Panc1 (cell line): ENCODE measurements around the gene SMPX. TPM values are rescaled to one million over a fixed set of nuclear protein-coding genes. Genes with fewer than 3 reads are reported as not detected.

ENCODE experiments used
- ATAC-seq: fragments of 200-7000 bp; cut with Tn5 transposase; 2 replicates; pipeline ENCODE4 v1.9.1; 2020; ENCODE audit warnings: mild to moderate bottlenecking, moderate library complexity
- BruUV-seq: library from RNA; stranded (reverse); fragments of 400-500 nt; replicated peaks from 2 replicates; lab custom pipeline; 2021; lab: Mats Ljungman, UMichigan
- CTCF ChIA-PET: fragments of 300-600 bp; sonication (Branson Sonifier 250); formaldehyde crosslinking; loops from one replicate; lab custom pipeline; 2022; ENCODE audit warnings: antibody characterized with exemption; lab: Charles Lee
- POLR2A ChIA-PET: fragments of 300-600 bp; sonication (Branson Sonifier 250); formaldehyde crosslinking; loops from one replicate; lab custom pipeline; 2022; ENCODE audit warnings: antibody characterized with exemption; lab: Charles Lee
- DNase-seq: peaks from one replicate; pipeline ENCODE4 v3.0.0-alpha.2; 2010; ENCODE audit warnings: low read depth, low spot score
- H3K27ac ChIP-seq: 2 replicates; pipeline ENCODE4 v1.5.1; 2011; ENCODE audit warnings: mild to moderate bottlenecking, low read length, inconsistent platforms
- H3K27me3 ChIP-seq: fragments of 200-500 bp; sonication (Bioruptor generic); 2 replicates; pipeline ENCODE4 v1.6.0; 2014; ENCODE audit warnings: low read length, inconsistent platforms; ENCODE audit not compliant: control insufficient read depth, insufficient read depth
- H3K36me3 ChIP-seq: fragments of 200-500 bp; sonication (Bioruptor generic); 2 replicates; pipeline ENCODE4 v1.5.1; 2014; ENCODE audit warnings: inconsistent platforms, mild to moderate bottlenecking, low read length, moderate library complexity; ENCODE audit not compliant: control insufficient read depth, insufficient read depth
- H3K4me1 ChIP-seq: 2 replicates; pipeline ENCODE4 v1.5.1; 2011; ENCODE audit warnings: inconsistent platforms, mild to moderate bottlenecking, low read length, moderate library complexity; ENCODE audit not compliant: control insufficient read depth, insufficient read depth
- H3K4me3 ChIP-seq, 2 experiments: 2 replicates each; pipeline ENCODE4 v1.5.1; 2011 to 2012; ENCODE audit warnings: low read depth in 2 of 2, low read length in 2 of 2, mild to moderate bottlenecking in 2 of 2, inconsistent platforms in 1 of 2, moderate library complexity in 1 of 2
- H3K9me3 ChIP-seq: fragments of 200-500 bp; sonication (Bioruptor generic); 2 replicates; pipeline ENCODE4 v1.5.1; 2014; ENCODE audit warnings: low read depth, mild to moderate bottlenecking, inconsistent platforms, low read length, moderate library complexity; ENCODE audit not compliant: control insufficient read depth, insufficient read depth
- POLR2AphosphoS5 ChIP-seq: IDR thresholded peaks from 2 replicates; pipeline ENCODE4 v1.6.1; 2012; ENCODE audit warnings: mild to moderate bottlenecking, low read depth, low read length, moderate library complexity
- SIN3A ChIP-seq: IDR thresholded peaks from 2 replicates; pipeline ENCODE4 v1.6.1; 2012; ENCODE audit warnings: low read depth, mild to moderate bottlenecking, low read length, moderate library complexity, borderline replicate concordance; ENCODE audit not compliant: insufficient read depth
- TCF7L2 ChIP-seq: IDR thresholded peaks from 2 replicates; pipeline ENCODE4 v1.6.1; 2011; ENCODE audit warnings: mild to moderate bottlenecking, low read depth, low read length, inconsistent platforms
- in situ Hi-C: cut with HindIII; loops from 2 replicates; pipeline ENCODE4 v1.10.0; 2016; ENCODE audit warnings: low sequenced_read_pairs, low pct_unique_long_range_greater_than_20kb
- intact Hi-C: fragments of 100-400 bp; cut with micrococcal nuclease; formaldehyde crosslinking; loops from one replicate; pipeline ENCODE4 v1.10.0; 2022; ENCODE audit not compliant: unreplicated experiment
- total RNA-seq: library from RNA; stranded (reverse); gene quantifications from one replicate; pipeline ENCODE4 v1.2.1, GENCODE V29; 2021; ENCODE audit not compliant: unreplicated experiment
- TF ChIP-seq, protein P1 (sequence below), 2 experiments: IDR thresholded peaks; 2 replicates each; pipeline ENCODE4 v1.6.1; 2011 to 2012; ENCODE audit warnings: low read depth in 2 of 2, control low read depth in 1 of 2, low read length in 1 of 2, mild to moderate bottlenecking in 1 of 2, moderate library complexity in 1 of 2; ENCODE audit not compliant: insufficient read depth in 1 of 2
- TF ChIP-seq, protein P2 (sequence below): fragments of 450-650 bp; IDR thresholded peaks from 2 replicates; pipeline ENCODE4 v1.5.1; 2017; ENCODE audit warnings: mild to moderate bottlenecking

The SMPX gene
- total RNA-seq, 1 experiment from 2014 or later, result not detected

GRCh38 chrX:21666679-21667078, 91.2 kb downstream of the SMPX start:
- Histone ChIP-seq H3K9me3 (no peaks in the 10 kb centered on the region), H3K27me3 (no peaks in the 10 kb centered on the region), H3K36me3 (no peaks in the 10 kb centered on the region), H3K27ac (no peak overlapping the region), H3K4me1 (no peaks in the 10 kb centered on the region), H3K4me3 (no peak overlapping the region)
- ATAC-seq, result no peak
- DNase-seq, result no peak
- no TSS peak for BruUV-seq
- TF ChIP-seq TCF7L2 (no peak), SIN3A (no peak), POLR2AphosphoS5 (no peak)
- TF ChIP-seq, protein P1, sequence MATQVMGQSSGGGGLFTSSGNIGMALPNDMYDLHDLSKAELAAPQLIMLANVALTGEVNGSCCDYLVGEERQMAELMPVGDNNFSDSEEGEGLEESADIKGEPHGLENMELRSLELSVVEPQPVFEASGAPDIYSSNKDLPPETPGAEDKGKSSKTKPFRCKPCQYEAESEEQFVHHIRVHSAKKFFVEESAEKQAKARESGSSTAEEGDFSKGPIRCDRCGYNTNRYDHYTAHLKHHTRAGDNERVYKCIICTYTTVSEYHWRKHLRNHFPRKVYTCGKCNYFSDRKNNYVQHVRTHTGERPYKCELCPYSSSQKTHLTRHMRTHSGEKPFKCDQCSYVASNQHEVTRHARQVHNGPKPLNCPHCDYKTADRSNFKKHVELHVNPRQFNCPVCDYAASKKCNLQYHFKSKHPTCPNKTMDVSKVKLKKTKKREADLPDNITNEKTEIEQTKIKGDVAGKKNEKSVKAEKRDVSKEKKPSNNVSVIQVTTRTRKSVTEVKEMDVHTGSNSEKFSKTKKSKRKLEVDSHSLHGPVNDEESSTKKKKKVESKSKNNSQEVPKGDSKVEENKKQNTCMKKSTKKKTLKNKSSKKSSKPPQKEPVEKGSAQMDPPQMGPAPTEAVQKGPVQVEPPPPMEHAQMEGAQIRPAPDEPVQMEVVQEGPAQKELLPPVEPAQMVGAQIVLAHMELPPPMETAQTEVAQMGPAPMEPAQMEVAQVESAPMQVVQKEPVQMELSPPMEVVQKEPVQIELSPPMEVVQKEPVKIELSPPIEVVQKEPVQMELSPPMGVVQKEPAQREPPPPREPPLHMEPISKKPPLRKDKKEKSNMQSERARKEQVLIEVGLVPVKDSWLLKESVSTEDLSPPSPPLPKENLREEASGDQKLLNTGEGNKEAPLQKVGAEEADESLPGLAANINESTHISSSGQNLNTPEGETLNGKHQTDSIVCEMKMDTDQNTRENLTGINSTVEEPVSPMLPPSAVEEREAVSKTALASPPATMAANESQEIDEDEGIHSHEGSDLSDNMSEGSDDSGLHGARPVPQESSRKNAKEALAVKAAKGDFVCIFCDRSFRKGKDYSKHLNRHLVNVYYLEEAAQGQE (IDR thresholded peaks at IDR 0.05; ENCODE audit: insufficient read depth in 1 of 2, low read depth in 2 of 2, low read length in 1 of 2), result no peak
- TF ChIP-seq, protein P2, sequence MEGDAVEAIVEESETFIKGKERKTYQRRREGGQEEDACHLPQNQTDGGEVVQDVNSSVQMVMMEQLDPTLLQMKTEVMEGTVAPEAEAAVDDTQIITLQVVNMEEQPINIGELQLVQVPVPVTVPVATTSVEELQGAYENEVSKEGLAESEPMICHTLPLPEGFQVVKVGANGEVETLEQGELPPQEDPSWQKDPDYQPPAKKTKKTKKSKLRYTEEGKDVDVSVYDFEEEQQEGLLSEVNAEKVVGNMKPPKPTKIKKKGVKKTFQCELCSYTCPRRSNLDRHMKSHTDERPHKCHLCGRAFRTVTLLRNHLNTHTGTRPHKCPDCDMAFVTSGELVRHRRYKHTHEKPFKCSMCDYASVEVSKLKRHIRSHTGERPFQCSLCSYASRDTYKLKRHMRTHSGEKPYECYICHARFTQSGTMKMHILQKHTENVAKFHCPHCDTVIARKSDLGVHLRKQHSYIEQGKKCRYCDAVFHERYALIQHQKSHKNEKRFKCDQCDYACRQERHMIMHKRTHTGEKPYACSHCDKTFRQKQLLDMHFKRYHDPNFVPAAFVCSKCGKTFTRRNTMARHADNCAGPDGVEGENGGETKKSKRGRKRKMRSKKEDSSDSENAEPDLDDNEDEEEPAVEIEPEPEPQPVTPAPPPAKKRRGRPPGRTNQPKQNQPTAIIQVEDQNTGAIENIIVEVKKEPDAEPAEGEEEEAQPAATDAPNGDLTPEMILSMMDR, result no peak
- ChIA-PET CTCF (no interaction called here), POLR2A (no interaction called here)
- intact Hi-C loops (no loop called here), in situ Hi-C loops (no loop called here)

GRCh38 chrX:21666252-21666651, 91.7 kb downstream of the SMPX start:
- H3K27me3 ChIP-seq, result no peaks in the 10 kb centered on the region
- H3K4me1 ChIP-seq, result no peaks in the 10 kb centered on the region
- intact Hi-C loops (no loop called here), in situ Hi-C loops (no loop called here)
- no peak overlapping the region for H3K4me3 ChIP-seq
- DNase-seq, result no peak
- POLR2A ChIA-PET, result no interaction called here
- TF ChIP-seq, protein P2, result no peak
- TF ChIP-seq POLR2AphosphoS5 (no peak), TCF7L2 (no peak), SIN3A (no peak)
- TF ChIP-seq, protein P1 (IDR thresholded peaks at IDR 0.05; ENCODE audit: insufficient read depth in 1 of 2, low read depth in 2 of 2, low read length in 1 of 2), result no peak
- H3K27ac ChIP-seq, result no peak overlapping the region
- no peaks in the 10 kb centered on the region for H3K36me3 ChIP-seq
- CTCF ChIA-PET, result no interaction called here
- no peaks in the 10 kb centered on the region for H3K9me3 ChIP-seq
- no peak for ATAC-seq
- no TSS peak for BruUV-seq
